ENCODE results near the gene POMGNT2. TPM values are rescaled to one million over a fixed set of nuclear protein-coding genes. Genes with fewer than 3 reads are reported as not detected.

Gene POMGNT2
- total and polyA plus RNA-seq, 2 experiments from 2014 or later = 10.7 to 26.1 TPM

DNA sequence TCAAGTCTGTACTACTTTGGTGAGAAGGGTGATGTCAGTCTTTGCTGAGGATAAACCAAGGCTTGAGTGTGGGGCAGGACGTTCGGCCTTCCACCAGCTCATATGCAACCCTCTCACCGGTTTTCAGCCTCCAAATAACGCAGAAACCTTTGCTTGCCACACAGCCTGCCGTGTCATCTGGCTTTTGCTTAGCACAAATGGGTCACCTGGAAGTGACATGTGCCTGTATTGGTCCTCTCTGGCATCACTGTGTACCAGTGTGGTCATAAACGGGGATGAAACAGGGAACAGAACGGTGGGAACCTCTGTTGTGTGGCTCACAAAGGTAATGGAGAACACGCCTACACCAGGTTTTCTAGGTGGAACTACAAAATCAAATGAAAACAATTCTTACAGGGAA, 7.1 kb downstream of the POMGNT2 start (continued):
- TF ChIP-seq, protein P1, sequence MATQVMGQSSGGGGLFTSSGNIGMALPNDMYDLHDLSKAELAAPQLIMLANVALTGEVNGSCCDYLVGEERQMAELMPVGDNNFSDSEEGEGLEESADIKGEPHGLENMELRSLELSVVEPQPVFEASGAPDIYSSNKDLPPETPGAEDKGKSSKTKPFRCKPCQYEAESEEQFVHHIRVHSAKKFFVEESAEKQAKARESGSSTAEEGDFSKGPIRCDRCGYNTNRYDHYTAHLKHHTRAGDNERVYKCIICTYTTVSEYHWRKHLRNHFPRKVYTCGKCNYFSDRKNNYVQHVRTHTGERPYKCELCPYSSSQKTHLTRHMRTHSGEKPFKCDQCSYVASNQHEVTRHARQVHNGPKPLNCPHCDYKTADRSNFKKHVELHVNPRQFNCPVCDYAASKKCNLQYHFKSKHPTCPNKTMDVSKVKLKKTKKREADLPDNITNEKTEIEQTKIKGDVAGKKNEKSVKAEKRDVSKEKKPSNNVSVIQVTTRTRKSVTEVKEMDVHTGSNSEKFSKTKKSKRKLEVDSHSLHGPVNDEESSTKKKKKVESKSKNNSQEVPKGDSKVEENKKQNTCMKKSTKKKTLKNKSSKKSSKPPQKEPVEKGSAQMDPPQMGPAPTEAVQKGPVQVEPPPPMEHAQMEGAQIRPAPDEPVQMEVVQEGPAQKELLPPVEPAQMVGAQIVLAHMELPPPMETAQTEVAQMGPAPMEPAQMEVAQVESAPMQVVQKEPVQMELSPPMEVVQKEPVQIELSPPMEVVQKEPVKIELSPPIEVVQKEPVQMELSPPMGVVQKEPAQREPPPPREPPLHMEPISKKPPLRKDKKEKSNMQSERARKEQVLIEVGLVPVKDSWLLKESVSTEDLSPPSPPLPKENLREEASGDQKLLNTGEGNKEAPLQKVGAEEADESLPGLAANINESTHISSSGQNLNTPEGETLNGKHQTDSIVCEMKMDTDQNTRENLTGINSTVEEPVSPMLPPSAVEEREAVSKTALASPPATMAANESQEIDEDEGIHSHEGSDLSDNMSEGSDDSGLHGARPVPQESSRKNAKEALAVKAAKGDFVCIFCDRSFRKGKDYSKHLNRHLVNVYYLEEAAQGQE (IDR thresholded peaks at IDR 0.05; ENCODE audit: unreplicated experiment) = no peak
- no peak for TF ChIP-seq NANOG (IDR thresholded peaks at IDR 0.05; ENCODE audit: borderline replicate concordance)
- TF ChIP-seq, protein P2, sequence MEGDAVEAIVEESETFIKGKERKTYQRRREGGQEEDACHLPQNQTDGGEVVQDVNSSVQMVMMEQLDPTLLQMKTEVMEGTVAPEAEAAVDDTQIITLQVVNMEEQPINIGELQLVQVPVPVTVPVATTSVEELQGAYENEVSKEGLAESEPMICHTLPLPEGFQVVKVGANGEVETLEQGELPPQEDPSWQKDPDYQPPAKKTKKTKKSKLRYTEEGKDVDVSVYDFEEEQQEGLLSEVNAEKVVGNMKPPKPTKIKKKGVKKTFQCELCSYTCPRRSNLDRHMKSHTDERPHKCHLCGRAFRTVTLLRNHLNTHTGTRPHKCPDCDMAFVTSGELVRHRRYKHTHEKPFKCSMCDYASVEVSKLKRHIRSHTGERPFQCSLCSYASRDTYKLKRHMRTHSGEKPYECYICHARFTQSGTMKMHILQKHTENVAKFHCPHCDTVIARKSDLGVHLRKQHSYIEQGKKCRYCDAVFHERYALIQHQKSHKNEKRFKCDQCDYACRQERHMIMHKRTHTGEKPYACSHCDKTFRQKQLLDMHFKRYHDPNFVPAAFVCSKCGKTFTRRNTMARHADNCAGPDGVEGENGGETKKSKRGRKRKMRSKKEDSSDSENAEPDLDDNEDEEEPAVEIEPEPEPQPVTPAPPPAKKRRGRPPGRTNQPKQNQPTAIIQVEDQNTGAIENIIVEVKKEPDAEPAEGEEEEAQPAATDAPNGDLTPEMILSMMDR (conservative IDR thresholded peaks at IDR 0.05; ENCODE audit: low read depth in 2 of 2) = no peak
- TF ChIP-seq, protein P3, sequence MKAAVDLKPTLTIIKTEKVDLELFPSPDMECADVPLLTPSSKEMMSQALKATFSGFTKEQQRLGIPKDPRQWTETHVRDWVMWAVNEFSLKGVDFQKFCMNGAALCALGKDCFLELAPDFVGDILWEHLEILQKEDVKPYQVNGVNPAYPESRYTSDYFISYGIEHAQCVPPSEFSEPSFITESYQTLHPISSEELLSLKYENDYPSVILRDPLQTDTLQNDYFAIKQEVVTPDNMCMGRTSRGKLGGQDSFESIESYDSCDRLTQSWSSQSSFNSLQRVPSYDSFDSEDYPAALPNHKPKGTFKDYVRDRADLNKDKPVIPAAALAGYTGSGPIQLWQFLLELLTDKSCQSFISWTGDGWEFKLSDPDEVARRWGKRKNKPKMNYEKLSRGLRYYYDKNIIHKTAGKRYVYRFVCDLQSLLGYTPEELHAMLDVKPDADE (IDR thresholded peaks at IDR 0.05) = no peak

DNA sequence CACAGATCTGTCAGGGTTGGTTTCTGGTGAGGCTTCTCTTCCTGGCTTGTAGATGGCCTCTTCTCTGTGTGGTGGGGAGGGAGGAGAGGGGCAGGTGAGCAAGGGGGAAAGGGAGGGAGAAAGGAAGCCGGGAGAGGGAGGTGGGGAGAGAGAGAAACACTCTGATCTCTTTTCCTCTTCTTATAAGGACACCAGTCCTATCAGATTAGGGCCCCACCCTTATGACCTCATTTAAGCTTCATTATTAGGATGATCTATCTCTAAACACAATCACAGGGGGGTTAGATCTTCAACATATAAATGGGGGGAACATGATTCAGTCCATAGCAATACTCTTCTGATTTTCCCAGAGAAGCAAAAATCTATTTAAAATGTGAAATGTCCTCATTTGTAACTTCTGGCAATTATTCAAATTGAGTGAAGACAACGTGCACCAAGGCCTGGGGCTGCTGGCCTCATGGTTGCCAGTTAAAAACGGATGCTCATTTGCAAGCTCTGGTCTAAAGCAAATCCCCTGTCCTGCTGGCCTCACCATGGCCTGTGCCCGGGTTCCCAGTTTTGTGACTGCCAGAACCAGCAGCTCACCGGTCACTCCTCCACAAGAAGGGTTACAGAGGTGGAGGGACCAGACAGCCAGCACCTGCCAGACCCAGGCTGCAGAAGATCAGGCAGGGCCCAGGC, 8.3 kb downstream of the POMGNT2 start:
- peaks cover 12% of the 10 kb centered on the region for H3K79me2 ChIP-seq (replicated peaks; ENCODE audit: insufficient read depth)
- H3K36me3 ChIP-seq (ENCODE audit: insufficient read depth) = no peaks in the 10 kb centered on the region
- H3K4me3 Mint-ChIP-seq = no peak overlapping the region
- no peak for DNase-seq (ENCODE audit: low spot score)
- no peaks in the 10 kb centered on the region for H3K4me1 ChIP-seq (ENCODE audit: insufficient read depth)
- H3K36me3 Mint-ChIP-seq (ENCODE audit: low read depth) = no peaks in the 10 kb centered on the region
- no peak for ATAC-seq
- peaks cover 5% of the 10 kb centered on the region; the same call in 1 of the 2 replicates for H4K20me1 ChIP-seq (replicated peaks; ENCODE audit: insufficient read depth)
- peaks cover 7% of the 10 kb centered on the region for H3K27me3 Mint-ChIP-seq (ENCODE audit: insufficient read depth, low read depth, poor library complexity)
- no peaks in the 10 kb centered on the region for H3F3A ChIP-seq (replicated peaks; ENCODE audit: low read depth)
- H3K4me2 ChIP-seq = no peak overlapping the region
- H3K4me1 Mint-ChIP-seq = peaks cover 2% of the 10 kb centered on the region; the same call in 1 of the 3 replicates
- H3K27ac ChIP-seq (ENCODE audit: low read depth) = no peak overlapping the region
- H3K4me3 ChIP-seq = no peak overlapping the region
- no peak overlapping the region for H3K27ac Mint-ChIP-seq
- H3K9me2 ChIP-seq (ENCODE audit: insufficient read depth) = no peaks in the 10 kb centered on the region; the same call in 1 of the 2 replicates
- no peaks in the 10 kb centered on the region for H3K9me3 Mint-ChIP-seq
- H2AFZ ChIP-seq = no peak overlapping the region
- no peaks in the 10 kb centered on the region for H3K27me3 ChIP-seq (ENCODE audit: insufficient read depth)
- TF ChIP-seq POLR2AphosphoS5 (IDR thresholded peaks at IDR 0.05; ENCODE audit: low read depth) = no peak
- TF ChIP-seq, protein P4, sequence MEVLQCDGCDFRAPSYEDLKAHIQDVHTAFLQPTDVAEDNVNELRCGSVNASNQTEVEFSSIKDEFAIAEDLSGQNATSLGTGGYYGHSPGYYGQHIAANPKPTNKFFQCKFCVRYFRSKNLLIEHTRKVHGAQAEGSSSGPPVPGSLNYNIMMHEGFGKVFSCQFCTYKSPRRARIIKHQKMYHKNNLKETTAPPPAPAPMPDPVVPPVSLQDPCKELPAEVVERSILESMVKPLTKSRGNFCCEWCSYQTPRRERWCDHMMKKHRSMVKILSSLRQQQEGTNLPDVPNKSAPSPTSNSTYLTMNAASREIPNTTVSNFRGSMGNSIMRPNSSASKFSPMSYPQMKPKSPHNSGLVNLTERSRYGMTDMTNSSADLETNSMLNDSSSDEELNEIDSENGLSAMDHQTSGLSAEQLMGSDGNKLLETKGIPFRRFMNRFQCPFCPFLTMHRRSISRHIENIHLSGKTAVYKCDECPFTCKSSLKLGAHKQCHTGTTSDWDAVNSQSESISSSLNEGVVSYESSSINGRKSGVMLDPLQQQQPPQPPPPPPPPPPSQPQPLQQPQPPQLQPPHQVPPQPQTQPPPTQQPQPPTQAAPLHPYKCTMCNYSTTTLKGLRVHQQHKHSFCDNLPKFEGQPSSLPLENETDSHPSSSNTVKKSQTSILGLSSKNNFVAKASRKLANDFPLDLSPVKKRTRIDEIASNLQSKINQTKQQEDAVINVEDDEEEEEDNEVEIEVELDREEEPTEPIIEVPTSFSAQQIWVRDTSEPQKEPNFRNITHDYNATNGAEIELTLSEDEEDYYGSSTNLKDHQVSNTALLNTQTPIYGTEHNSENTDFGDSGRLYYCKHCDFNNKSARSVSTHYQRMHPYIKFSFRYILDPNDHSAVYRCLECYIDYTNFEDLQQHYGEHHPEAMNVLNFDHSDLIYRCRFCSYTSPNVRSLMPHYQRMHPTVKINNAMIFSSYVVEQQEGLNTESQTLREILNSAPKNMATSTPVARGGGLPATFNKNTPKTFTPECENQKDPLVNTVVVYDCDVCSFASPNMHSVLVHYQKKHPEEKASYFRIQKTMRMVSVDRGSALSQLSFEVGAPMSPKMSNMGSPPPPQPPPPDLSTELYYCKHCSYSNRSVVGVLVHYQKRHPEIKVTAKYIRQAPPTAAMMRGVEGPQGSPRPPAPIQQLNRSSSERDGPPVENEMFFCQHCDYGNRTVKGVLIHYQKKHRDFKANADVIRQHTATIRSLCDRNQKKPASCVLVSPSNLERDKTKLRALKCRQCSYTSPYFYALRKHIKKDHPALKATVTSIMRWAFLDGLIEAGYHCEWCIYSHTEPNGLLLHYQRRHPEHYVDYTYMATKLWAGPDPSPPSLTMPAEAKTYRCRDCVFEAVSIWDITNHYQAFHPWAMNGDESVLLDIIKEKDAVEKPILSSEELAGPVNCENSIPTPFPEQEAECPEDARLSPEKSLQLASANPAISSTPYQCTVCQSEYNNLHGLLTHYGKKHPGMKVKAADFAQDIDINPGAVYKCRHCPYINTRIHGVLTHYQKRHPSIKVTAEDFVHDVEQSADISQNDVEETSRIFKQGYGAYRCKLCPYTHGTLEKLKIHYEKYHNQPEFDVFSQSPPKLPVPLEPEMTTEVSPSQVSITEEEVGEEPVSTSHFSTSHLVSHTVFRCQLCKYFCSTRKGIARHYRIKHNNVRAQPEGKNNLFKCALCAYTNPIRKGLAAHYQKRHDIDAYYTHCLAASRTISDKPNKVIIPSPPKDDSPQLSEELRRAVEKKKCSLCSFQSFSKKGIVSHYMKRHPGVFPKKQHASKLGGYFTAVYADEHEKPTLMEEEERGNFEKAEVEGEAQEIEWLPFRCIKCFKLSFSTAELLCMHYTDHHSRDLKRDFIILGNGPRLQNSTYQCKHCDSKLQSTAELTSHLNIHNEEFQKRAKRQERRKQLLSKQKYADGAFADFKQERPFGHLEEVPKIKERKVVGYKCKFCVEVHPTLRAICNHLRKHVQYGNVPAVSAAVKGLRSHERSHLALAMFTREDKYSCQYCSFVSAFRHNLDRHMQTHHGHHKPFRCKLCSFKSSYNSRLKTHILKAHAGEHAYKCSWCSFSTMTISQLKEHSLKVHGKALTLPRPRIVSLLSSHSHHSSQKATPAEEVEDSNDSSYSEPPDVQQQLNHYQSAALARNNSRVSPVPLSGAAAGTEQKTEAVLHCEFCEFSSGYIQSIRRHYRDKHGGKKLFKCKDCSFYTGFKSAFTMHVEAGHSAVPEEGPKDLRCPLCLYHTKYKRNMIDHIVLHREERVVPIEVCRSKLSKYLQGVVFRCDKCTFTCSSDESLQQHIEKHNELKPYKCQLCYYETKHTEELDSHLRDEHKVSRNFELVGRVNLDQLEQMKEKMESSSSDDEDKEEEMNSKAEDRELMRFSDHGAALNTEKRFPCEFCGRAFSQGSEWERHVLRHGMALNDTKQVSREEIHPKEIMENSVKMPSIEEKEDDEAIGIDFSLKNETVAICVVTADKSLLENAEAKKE (CRISPR knock-in tag; IDR thresholded peaks at IDR 0.05) = no peak
- TF ChIP-seq, protein P2 (conservative IDR thresholded peaks at IDR 0.05; ENCODE audit: low read depth in 2 of 2) = no peak
- TF ChIP-seq, protein P3 (IDR thresholded peaks at IDR 0.05) = no peak
